GM23338 (cell line): ENCODE data around the gene CDH23.

Experiments
- CREB1 ChIP-seq: fragments of 250-450 bp; sonication (Bioruptor Pico); IDR thresholded peaks from 2 replicates; pipeline ENCODE4 v1.5.0; 2020; ENCODE audit warnings: low read depth, mild to moderate bottlenecking, moderate library complexity
- ETS1 ChIP-seq: IDR thresholded peaks from 2 replicates; pipeline ENCODE4 v1.6.1; 2016; ENCODE audit warnings: antibody characterized with exemption
- EZH2 ChIP-seq: fragments of 200-600 bp; sonication (generic); IDR thresholded peaks from one replicate; pipeline ENCODE4 v1.8.0; 2017; ENCODE audit warnings: antibody characterized with exemption, mild to moderate bottlenecking, low read depth; ENCODE audit not compliant: unreplicated experiment
- EZH2phosphoT487 ChIP-seq: fragments of 200-600 bp; sonication (generic); IDR thresholded peaks from one replicate; pipeline ENCODE4 v1.8.1; 2018; ENCODE audit warnings: antibody characterized with exemption; ENCODE audit not compliant: unreplicated experiment
- JUNB ChIP-seq: IDR thresholded peaks from one replicate; pipeline ENCODE4 v1.6.1; 2016; ENCODE audit warnings: antibody characterized with exemption; ENCODE audit not compliant: unreplicated experiment
- POLR2AphosphoS5 ChIP-seq: IDR thresholded peaks from 2 replicates; pipeline ENCODE4 v1.6.1; 2016; ENCODE audit warnings: antibody characterized with exemption, low read depth
- REST ChIP-seq: IDR thresholded peaks from one replicate; pipeline ENCODE4 v1.6.1; 2018; ENCODE audit warnings: antibody characterized with exemption; ENCODE audit not compliant: unreplicated experiment
- ZNF331 ChIP-seq: fragments of 250-450 bp; sonication (Bioruptor Pico); IDR thresholded peaks from 2 replicates; pipeline ENCODE4 v1.5.0; 2020; ENCODE audit warnings: low read depth, mild to moderate bottlenecking, moderate library complexity
- TF ChIP-seq, protein P1 (sequence below), 2 experiments: fragments of 200-600 bp in 1 of 2; sonication (generic) in 1 of 2; conservative IDR thresholded peaks; 2 replicates each; pipeline versions ENCODE4 v1.5.1 to v1.6.1; 2016 to 2017; ENCODE audit warnings: antibody characterized with exemption in 2 of 2, low read depth in 2 of 2, mild to moderate bottlenecking in 2 of 2, moderate library complexity in 1 of 2

DNA sequence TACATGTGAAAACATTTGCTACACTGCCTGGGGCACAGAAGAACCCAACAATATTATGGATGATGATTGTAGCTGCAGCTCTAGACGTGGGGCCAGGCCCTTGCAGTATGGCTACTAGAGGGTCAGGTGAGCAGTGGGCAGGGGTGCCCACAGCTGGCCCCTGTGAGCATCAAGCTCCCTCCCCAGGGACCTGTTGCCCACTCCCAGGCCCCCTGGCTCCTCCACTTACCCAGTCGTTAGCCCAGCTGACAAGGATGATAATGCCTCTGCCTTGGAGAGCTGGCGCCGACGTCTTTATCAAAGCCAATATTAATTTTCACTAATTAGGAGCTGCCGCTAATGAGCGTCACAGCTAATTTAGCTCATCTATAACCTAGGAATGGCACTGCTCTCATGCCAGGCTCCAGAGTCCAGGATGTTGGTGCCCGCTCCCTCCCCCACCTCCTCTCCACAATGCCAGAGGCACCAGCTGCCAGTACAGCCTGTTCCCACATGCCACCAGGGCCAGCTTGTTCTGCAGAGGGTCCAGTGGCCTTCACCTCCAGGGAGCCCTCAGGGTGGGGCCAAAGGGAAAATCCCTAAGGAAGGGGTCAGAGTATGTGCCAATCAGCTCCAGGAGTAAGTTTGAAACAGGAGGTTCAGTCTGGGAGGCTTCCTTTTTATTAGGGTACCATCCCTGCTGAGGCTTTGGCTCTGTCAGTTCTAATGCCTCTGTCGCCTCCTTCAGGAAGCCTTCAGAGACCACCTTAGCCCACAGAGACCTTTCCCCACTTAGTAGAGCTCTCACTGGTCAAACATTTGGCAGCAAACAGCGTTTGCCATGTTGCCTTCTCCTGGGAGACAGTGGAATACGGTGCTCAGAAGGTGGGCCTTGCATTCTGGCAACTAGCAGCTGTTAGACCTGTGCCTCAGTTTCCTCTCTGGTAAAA is 77.2 kb downstream of the CDH23 start:
- TF ChIP-seq, protein P1, sequence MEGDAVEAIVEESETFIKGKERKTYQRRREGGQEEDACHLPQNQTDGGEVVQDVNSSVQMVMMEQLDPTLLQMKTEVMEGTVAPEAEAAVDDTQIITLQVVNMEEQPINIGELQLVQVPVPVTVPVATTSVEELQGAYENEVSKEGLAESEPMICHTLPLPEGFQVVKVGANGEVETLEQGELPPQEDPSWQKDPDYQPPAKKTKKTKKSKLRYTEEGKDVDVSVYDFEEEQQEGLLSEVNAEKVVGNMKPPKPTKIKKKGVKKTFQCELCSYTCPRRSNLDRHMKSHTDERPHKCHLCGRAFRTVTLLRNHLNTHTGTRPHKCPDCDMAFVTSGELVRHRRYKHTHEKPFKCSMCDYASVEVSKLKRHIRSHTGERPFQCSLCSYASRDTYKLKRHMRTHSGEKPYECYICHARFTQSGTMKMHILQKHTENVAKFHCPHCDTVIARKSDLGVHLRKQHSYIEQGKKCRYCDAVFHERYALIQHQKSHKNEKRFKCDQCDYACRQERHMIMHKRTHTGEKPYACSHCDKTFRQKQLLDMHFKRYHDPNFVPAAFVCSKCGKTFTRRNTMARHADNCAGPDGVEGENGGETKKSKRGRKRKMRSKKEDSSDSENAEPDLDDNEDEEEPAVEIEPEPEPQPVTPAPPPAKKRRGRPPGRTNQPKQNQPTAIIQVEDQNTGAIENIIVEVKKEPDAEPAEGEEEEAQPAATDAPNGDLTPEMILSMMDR (conservative IDR thresholded peaks at IDR 0.05; ENCODE audit: low read depth in 2 of 2) = peak; percentile 37 to 65
- TF ChIP-seq EZH2 (no peak), ZNF331 (no peak), CREB1 (CRISPR knock-in tag) (no peak), REST (no peak), POLR2AphosphoS5 (no peak), JUNB (no peak), EZH2phosphoT487 (no peak), ETS1 (no peak)
